ENCODE results near the gene SPSB2.

DNA sequence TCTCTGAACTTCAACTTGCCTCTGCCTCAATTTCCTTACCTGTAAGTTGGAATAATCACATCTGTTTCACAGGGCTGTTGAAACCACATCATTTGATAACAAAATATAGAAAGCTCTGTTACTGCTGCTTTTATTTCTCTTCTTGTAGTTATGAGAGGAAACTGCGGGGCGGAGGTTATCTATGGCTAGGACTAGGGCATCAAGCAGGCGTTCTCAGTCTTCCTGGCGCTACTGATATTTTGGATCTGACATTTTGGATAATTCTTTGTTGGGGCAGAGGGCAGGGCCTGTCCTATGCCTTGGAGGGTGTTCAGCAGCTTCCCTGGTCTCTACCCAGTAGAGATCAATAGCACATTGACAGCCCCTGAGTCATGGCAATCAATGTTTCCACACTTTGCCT is 41.0 kb downstream of the SPSB2 start:
- no peak for TF ChIP-seq POLR2A (IDR thresholded peaks at IDR 0.05)
- TF ChIP-seq, protein P1, sequence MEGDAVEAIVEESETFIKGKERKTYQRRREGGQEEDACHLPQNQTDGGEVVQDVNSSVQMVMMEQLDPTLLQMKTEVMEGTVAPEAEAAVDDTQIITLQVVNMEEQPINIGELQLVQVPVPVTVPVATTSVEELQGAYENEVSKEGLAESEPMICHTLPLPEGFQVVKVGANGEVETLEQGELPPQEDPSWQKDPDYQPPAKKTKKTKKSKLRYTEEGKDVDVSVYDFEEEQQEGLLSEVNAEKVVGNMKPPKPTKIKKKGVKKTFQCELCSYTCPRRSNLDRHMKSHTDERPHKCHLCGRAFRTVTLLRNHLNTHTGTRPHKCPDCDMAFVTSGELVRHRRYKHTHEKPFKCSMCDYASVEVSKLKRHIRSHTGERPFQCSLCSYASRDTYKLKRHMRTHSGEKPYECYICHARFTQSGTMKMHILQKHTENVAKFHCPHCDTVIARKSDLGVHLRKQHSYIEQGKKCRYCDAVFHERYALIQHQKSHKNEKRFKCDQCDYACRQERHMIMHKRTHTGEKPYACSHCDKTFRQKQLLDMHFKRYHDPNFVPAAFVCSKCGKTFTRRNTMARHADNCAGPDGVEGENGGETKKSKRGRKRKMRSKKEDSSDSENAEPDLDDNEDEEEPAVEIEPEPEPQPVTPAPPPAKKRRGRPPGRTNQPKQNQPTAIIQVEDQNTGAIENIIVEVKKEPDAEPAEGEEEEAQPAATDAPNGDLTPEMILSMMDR (IDR thresholded peaks at IDR 0.05): no peak

Data from suprapubic skin (tissue), 3 donors.